Measurements from ENCODE around the gene OR2A12.
"Not testable (repeated sequence)": the region's sequence is repeated elsewhere in the genome, so short reads cannot be mapped to it uniquely, and the experiment has no call there.

The OR2A12 gene

DNA sequence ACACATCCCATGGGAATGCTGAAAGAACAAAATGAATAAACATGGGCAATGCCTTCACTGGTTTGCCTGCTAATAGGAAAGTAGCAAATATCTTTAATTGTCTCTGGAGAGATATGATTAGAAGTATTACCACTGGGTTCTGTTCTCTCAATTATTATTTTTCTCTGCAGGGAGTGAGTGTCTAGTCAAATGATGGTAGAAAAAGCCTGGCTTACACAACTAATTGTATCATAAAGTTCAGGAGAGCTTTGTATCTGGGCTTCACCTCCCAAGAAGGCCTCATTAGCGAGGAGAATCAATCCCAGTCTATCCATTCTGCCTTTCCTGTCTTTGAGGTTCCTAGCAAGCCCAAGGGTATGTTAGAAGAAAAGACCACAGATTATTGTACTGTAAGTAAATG, 36.8 kb downstream of the OR2A12 start, which contains the start of gene OR2A14:
TSS of gene OR2A14 (plus strand) at position 301 of the 400 bp plus-strand sequence. CDS start 5,937 bp downstream, outside the sequence.
- DNase-seq: no peak

DNA sequence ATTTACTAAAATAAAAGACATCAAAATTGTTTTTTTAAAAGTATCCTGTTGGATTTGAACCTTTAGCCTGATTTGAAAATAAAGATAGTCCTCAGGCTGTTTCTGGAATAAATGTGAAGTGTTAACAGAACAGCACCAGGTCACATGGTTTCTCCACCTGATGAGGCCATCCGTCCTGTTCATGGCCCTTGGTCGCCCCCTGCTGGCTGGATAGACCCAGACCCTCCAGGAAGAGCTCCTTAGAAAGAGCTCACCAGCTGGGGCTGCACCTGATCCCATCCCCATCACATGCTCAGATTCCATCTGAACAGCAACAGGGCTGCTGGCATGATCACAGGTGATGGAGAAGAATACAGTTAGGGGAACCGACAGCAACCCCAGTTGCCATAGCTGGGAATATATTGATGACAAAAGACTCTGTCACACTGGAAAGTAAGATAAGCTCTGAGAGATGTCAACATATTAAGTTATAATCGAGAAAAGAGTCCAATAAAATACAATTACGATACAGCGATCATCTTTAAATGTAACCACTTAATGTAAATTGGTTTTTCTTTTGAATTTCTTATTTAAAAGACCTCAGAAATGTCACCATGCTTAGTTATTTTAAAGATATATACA, 41.7 kb downstream of the OR2A12 start:
- DNase-seq: peak; percentile 84

DNA sequence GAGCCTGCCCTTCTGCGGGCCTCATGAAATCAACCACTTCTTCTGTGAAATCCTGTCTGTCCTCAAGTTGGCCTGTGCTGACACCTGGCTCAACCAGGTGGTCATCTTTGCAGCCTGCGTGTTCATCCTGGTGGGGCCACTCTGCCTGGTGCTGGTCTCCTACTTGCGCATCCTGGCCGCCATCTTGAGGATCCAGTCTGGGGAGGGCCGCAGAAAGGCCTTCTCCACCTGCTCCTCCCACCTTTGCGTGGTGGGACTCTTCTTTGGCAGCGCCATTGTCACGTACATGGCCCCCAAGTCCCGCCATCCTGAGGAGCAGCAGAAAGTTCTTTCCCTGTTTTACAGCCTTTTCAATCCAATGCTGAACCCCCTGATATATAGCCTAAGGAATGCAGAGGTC, 43.5 kb downstream of the OR2A12 start:
- DNase-seq: not testable (repeated sequence)

DNA sequence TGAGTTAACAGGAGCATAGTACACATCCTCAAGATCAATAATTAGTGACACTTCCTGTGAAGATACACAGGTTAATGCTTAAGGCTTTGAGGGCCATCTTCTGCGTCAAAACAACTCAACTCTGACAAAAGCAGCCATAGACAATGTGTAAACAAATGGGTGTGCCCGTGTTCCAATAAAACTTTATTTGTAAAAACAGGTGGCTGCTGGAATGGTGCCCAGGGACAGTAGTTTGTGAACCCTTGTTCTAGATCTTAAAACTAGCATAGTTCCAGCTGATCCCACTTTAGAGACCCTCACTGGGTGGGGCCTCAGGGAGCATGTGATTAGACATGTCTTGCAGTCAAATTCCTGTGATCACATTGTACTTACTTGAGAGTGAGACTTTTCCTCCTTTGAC, 44.7 kb downstream of the OR2A12 start:
- DNase-seq: no peak

DNA sequence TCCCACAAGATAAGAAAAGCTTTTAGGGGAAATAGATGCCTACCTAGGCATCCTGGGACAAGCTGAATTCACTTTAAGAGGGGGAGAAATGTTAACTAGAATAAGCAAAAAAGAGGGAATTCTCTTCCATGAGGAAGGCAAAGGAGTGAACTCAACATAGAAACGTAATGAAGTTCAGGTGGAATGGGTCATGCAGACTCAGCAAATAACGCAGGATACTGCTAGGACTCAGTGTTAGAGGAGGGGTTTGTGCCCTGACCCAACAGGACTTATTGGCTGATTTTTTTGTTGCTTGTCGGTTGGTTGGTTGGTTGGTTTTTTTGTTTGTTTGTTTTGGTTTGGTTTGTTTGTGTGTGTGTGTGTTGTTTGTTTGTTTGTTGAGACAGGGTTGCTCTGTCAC, 46.2 kb downstream of the OR2A12 start:
- no peak for DNase-seq

DNA sequence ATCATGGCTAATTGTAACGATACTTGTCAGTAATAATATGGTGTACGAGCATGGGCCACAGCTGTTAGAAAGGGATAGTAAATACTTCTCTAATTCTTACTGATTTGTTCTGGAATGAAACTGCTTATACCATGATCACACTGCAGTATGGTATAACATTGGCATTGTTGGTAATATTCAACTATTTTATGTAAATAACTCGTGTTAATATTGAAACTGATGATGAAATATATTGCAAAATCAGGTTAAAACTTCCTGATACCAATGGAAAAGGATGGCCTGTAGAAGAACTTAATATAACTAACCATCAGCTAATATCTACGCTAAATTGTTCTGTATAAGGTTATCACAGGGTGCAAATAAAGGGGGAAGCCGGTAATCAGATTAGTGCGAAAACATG, 47.2 kb downstream of the OR2A12 start:
- DNase-seq: no peak

DNA sequence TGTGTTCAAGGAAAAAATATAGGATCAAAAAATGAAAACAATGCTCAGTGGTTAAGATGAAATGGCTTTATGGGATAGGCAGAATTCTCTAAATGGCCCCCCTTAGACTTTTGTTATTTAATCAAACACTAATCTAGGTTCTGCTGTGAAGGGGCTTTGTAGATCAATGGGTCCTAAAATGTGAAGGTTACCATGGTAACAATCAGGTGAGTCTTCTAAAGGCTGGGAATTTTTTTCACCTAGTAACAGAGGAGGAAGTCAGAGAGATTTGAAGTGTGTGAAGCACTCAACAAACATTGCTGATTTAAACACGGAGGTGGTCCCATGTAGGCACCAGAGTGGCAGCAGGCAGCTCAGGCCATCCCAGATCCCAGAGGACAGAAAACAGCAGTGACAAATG, 48.0 kb downstream of the OR2A12 start:
- no peak for DNase-seq

DNA sequence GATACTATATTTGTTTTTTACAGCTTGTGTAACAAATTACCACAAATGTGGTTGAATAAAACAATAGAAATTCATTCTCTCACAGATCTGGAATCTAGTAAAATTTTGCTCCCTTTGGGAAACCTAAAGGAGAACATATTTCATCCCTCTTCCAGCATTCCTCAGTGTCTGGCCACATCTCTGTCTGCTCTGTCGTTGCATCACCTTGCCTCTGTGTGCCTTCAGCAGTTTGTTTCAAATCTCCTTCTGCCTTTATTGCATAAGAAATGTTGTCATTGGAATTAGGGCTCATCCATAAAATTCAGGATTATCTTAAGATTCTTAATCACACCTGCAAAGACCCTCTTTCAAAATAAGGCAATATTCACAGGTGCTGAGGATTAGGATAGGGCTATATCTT, 51.4 kb downstream of the OR2A12 start:
- DNase-seq: no peak

DNA sequence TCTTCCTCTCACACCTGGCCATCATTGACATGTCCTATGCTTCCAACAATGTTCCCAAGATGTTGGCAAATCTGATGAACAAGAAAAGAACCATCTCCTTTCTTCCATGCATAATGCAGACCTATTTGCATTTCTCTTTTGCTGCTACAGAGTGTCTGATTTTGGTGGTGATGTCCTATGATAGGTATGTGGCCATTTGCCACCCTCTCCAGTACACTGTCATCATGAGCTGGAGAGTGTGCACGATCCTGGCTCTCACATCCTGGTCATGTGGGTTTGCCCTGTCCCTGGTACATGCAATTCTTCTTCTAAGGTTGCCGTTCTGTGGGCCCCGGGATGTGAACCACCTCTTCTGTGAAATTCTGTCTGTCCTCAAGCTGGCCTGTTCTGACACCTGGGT, 56.1 kb downstream of the OR2A12 start:
- DNase-seq: no peak

DNA sequence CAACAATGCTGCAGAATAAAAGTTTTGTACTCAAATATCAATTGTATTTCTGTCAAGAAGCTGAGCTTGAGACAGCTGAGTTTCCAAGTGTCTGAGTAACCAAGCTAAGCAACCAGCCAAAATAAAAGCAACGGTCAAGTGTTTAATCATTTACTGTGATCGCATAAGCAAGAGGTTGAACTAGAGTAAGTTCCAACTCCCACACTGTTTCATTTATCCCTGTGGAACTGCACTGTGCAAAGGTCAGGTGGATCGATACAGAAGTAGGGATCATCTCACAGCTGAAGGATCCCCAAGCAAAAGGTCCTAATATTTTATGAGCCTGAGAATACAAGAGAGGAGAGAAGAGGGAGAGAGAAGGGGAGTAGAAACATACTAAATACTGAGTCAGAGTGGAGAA, 58.3 kb downstream of the OR2A12 start:
- no peak for DNase-seq

DNA sequence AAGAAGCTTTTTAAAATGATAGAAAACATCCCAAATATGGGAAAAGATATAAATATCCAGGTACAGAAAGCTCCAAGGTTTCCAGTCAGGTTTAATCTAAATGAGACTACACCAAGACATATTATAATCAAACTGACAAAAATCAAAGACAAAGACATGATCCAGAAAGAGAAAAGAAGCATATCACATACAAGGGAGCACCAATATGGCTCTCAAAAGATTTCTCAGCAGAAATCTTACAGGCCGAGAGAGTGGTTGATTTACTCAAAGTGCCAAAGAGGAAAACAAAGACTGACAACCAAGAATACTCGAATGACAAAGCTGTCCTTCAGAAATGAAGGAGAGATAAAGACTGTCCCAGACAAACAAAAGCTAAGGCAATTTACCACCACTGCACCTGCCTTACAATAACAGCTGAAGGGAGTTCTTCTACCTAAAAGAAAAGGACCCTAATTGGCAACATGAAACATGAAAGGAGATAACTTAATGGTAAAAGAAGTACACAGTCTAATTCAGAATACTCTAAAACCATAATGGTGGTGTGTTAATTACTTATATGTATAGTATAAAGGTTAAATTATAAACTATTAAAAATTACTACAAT, 62.2 kb downstream of the OR2A12 start:
- no peak for DNase-seq
